GM12875 (cell line): ENCODE measurements around the gene GREB1L.
A peak's percentile ranks its signal among the peaks of the same experiment; 100 is the strongest.

Source experiments
- H3K4me3 ChIP-seq: one replicate; pipeline ENCODE4 v1.5.1; 2011; ENCODE audit warnings: low read depth, low read length, control low read depth
- TF ChIP-seq, protein P1 (sequence below): IDR thresholded peaks from 2 replicates; pipeline ENCODE4 v1.5.1; 2011; ENCODE audit warnings: low read depth, mild to moderate bottlenecking, control low read depth, inconsistent platforms, low read length, moderate library complexity, borderline replicate concordance; ENCODE audit not compliant: insufficient read depth

The GREB1L gene

DNA sequence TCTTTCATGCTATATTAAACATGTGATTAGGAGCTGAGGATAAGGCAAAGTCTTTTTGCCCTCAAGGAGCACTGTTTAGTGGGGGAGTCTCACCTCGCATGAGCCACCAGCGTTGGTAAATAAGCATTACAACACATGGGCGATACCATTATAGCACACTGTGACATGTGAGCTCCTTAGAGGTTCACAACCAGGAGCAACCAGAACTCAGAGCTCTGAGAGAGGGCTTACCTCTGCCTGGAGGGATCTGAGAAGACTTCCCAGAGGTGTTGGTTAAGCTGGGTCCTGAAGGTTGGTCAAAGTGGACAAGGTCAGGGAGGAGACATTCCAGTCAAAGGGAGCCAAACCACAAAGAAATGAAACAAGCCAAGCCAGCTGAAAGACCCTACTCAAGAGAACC is 199.6 kb downstream of the GREB1L start:
- TF ChIP-seq, protein P1, sequence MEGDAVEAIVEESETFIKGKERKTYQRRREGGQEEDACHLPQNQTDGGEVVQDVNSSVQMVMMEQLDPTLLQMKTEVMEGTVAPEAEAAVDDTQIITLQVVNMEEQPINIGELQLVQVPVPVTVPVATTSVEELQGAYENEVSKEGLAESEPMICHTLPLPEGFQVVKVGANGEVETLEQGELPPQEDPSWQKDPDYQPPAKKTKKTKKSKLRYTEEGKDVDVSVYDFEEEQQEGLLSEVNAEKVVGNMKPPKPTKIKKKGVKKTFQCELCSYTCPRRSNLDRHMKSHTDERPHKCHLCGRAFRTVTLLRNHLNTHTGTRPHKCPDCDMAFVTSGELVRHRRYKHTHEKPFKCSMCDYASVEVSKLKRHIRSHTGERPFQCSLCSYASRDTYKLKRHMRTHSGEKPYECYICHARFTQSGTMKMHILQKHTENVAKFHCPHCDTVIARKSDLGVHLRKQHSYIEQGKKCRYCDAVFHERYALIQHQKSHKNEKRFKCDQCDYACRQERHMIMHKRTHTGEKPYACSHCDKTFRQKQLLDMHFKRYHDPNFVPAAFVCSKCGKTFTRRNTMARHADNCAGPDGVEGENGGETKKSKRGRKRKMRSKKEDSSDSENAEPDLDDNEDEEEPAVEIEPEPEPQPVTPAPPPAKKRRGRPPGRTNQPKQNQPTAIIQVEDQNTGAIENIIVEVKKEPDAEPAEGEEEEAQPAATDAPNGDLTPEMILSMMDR, result no peak

DNA sequence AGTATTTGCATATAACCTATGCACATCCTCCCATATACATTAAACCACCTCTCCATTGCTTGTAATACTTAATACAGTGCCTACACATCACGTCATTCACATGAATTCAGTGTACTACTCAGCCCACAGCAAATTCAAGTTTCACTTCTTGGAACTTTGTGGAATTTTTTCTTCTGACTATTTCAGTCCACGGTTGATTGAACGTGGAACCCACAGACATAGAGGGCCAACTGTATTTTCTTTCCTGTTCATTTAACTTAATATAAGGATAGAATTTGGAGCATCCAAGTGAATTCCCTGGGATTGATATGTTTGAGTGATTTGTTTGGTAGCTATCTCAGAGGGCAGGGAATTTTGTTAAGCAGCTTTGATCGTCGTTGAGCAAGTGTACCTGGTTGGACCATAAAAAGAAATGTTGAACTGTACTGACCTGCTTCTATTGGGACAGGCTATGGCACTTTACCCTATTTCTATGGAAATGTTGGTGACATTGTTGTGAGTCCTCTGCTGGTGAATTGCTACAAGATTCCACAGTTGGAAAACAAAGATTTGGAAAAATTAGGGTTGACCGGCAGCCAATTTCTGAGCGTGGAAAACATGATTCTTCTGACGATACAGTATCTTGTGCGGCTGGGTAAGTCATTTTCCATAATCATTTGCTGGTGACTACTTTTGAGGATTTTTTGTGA is 201.9 kb downstream of the GREB1L start:
- H3K4me3 ChIP-seq, result no peak overlapping the region
- TF ChIP-seq, protein P1, result no peak

More for the DNA sequence above, 199.6 kb downstream of the GREB1L start:
- no peak overlapping the region for H3K4me3 ChIP-seq

DNA sequence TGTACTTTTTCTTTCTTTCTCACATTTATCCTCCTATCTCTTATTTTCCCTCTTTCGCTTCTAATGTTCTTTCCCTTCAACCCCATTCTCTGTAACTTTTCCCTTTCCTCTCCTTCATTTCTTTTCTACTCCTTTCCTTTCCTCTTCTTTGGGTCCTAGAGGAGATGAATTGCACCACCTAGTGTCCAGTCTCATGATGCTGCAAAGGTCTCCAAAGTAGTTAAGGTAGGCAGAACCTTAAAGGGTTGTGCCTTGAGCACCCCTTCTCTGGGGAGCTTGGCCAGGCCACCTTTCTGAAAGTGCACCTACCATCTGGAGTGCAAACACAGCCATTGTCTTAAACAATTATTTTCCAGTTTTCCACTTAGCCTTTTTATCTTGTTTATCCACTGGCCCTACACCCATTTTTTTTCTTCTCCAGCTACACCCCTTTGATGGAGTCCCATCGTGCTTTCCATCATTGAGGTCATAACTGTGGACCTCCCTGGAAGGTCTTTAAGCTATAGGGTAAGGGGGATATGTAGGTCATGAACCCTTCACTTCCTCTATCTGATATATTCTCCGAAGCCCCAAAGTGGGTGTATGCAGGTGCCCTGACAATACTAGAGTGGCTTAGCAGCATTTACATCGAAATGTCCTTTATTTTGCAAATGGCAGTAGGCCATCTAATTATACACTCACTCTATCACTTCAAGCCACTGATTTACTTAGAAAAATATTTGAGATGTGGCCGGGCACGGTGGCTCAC is 202.6 kb downstream of the GREB1L start:
- no peak overlapping the region for H3K4me3 ChIP-seq
- TF ChIP-seq, protein P1, result peak; percentile 54

DNA sequence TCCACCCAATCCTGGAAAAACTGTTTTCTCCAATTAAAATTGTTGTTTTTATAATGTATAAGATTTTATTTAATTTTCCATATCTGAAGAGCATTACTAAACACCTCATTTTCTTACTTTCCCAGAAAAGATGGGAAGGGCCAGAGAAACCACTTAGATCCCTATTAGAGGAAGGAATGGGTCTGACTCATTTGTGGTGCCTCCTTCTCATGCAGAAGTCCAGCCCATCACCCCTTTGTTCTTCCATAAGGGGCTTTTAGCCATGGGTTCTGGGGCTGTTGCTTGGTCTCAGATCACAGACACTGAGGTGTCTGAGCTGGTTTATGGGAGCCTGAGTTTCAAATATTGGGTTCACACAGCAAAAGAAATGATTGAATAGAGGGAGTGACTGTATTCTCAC is 206.3 kb downstream of the GREB1L start:
- TF ChIP-seq, protein P1, result no peak
- no peak overlapping the region for H3K4me3 ChIP-seq

DNA sequence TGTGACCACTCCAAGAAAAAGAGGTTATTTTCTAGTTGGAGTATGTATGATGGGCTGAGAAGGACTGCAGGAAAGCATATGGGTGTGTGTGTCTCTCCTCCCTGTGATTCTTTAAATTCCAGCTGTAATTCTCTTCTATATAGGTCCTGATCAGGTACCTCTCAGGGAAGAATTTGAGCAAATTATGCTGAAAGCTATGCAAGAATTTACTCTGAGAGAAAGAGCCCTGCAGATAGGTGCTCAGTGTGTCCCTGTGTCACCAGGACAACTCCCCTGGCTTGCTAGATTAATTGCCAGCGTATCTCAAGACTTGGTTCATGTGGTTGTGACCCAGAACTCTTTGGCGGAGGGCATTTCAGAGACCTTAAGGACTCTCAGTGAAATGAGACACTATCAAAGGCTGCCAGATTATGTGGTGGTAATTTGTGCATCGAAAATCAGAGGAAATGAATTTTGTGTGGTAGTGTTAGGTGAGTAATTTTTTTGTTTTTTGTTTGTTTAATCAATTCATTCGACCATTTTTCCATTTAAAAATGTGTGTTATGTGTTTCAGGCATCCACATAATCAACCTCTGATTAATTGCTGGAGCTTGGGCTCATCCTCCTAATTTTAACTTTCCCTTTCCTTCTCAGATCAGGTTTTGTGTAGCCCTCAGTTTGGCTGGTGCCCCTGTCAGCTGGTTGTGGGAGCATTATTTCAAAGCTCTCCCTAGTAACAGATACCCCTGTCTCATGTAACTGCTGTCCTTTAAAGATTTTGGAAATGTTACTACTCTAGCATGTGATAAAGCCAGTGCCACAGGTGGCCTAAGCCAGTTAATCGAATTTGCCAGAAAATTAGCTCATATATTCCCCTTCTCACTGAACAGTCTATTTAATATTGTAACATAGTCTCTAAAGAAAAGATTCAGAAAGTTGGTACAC is 207.6 kb downstream of the GREB1L start:
- TF ChIP-seq, protein P1, result no peak
- H3K4me3 ChIP-seq, result no peak overlapping the region

DNA sequence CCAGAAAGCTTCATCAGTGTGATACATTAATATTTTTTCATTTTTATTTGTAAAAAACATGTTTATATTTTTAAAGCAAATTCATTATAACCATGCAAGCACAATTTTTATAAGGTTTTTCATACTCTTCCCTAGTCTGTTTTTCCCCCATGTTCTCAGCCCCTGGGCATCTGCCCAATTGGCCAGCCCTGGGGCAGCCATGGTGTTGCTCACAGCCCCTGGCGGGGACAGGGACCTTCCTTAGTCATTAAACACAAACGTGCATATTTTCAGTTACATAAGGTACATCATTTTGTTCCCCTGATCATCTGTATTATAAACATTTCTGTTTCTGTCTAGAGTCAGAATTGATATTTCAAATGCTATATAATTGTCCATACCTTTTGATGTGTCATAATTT is 208.5 kb downstream of the GREB1L start:
- TF ChIP-seq, protein P1, result no peak

More for the DNA sequence above, 208.5 kb downstream of the GREB1L start:
- no peak overlapping the region for H3K4me3 ChIP-seq
